ENCODE measurements around the gene SNX5.

DNA sequence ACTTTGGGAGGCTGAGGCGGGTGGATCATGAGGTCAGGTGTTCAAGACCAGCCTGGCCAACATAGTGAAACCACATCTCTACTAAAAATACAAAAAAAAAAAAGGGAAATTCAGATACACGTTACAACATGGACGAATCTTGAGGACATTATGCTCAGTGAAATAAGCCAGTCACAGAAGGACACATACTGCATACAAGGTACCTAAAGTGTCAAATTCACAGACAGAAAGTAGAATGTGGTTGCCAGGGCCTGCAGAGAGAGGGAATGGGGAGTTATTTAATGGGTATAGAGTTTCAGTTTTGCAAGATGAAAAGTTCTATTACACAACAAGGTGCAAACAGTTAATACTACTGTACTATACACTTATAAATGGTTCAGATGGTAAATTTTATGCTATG lies 75.1 kb downstream of the SNX5 start:
- TF ChIP-seq, protein P1, sequence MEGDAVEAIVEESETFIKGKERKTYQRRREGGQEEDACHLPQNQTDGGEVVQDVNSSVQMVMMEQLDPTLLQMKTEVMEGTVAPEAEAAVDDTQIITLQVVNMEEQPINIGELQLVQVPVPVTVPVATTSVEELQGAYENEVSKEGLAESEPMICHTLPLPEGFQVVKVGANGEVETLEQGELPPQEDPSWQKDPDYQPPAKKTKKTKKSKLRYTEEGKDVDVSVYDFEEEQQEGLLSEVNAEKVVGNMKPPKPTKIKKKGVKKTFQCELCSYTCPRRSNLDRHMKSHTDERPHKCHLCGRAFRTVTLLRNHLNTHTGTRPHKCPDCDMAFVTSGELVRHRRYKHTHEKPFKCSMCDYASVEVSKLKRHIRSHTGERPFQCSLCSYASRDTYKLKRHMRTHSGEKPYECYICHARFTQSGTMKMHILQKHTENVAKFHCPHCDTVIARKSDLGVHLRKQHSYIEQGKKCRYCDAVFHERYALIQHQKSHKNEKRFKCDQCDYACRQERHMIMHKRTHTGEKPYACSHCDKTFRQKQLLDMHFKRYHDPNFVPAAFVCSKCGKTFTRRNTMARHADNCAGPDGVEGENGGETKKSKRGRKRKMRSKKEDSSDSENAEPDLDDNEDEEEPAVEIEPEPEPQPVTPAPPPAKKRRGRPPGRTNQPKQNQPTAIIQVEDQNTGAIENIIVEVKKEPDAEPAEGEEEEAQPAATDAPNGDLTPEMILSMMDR (IDR thresholded peaks at IDR 0.05 in 4 of 5, conservative IDR thresholded peaks at IDR 0.05 in 1 of 5): no peak
- TF ChIP-seq POLR2A (IDR thresholded peaks at IDR 0.05): no peak

Data from gastrocnemius medialis (tissue), 4 donors.